Cerebellar nuclear complex (tissue), 1 donor: ENCODE measurements around the gene OR2T29.
"Not testable (repeated sequence)": the region's sequence is repeated elsewhere in the genome, so short reads cannot be mapped to it uniquely, and the experiment has no call there.

Experiments used
- DNase-seq, 2 experiments: peaks; one replicate each; lab custom pipeline; 2025; lab: John Stamatoyannopoulos, UW

The OR2T29 gene

GRCh38 chr1:248562672-248563071 is at the start of gene OR2T29:
Gene OR2T29, minus strand, starts transcription at chr1:248562772. Its CDS starts 3,281 bp downstream, at chr1:248559491.
- DNase-seq, result not testable (repeated sequence)

- no peak for DNase-seq
Observed at GRCh38 chr1:248611883-248612414, 49.4 kb upstream of the OR2T29 start.

- DNase-seq, result no peak
Observed at GRCh38 chr1:248610301-248610700, 47.7 kb upstream of the OR2T29 start.

GRCh38 chr1:248599396-248599795 is 36.8 kb upstream of the OR2T29 start:
- DNase-seq, result no peak

- no peak for DNase-seq
Observed at GRCh38 chr1:248597589-248597988, 35.0 kb upstream of the OR2T29 start, which contains the start of gene OR2T10. Gene OR2T10, minus strand, starts transcription at chr1:248597700. Its CDS starts 3,932 bp downstream, at chr1:248593768.

- DNase-seq, result no peak
Observed at GRCh38 chr1:248596615-248597014, 34.0 kb upstream of the OR2T29 start.

GRCh38 chr1:248593226-248593625 is 30.7 kb upstream of the OR2T29 start:
- no peak for DNase-seq

GRCh38 chr1:248592655-248593054 is 30.1 kb upstream of the OR2T29 start:
- DNase-seq, result no peak

- no peak for DNase-seq
Observed at GRCh38 chr1:248590055-248590454, 27.5 kb upstream of the OR2T29 start.

GRCh38 chr1:248589334-248589733 is 26.8 kb upstream of the OR2T29 start:
- DNase-seq, result no peak

- DNase-seq, result no peak
Observed at GRCh38 chr1:248585266-248585665, 22.7 kb upstream of the OR2T29 start.

GRCh38 chr1:248576260-248576980 is 13.8 kb upstream of the OR2T29 start:
- no peak for DNase-seq

- DNase-seq, result not testable (repeated sequence)
Observed at GRCh38 chr1:248574657-248575056, 12.1 kb upstream of the OR2T29 start, which contains the start of gene OR2T34. Gene OR2T34, minus strand, starts transcription at chr1:248574757. Its CDS starts 0 bp downstream, at chr1:248574757.

- DNase-seq, result not testable (repeated sequence)
Observed at GRCh38 chr1:248573856-248574255, 11.3 kb upstream of the OR2T29 start.

GRCh38 chr1:248572049-248572448 is 9.5 kb upstream of the OR2T29 start:
- not testable (repeated sequence) for DNase-seq

GRCh38 chr1:248570811-248571210 is 8.2 kb upstream of the OR2T29 start:
- not testable (repeated sequence) for DNase-seq

- not testable (repeated sequence) for DNase-seq
Observed at GRCh38 chr1:248569049-248569448, 6.5 kb upstream of the OR2T29 start.

- DNase-seq, result not testable (repeated sequence)
Observed at GRCh38 chr1:248565530-248566373, 3.2 kb upstream of the OR2T29 start.

- not testable (repeated sequence) for DNase-seq
Observed at GRCh38 chr1:248551027-248551426, 11.5 kb downstream of the OR2T29 start.

- not testable (repeated sequence) for DNase-seq
Observed at GRCh38 chr1:248547383-248547782, 15.2 kb downstream of the OR2T29 start.

GRCh38 chr1:248537449-248537848 is 25.1 kb downstream of the OR2T29 start:
- not testable (repeated sequence) for DNase-seq

- no peak for DNase-seq
Observed at GRCh38 chr1:248521856-248522255, 40.7 kb downstream of the OR2T29 start.
